GM18511 (cell line): ENCODE data around the gene SORL1-AS1.
A peak's percentile ranks its signal among the peaks of the same experiment; 100 is the strongest.

ENCODE experiments used
- ATAC-seq: cut with Tn5 transposase; IDR thresholded peaks from one replicate; pipeline ENCODE4 v1.9.1; 2021; ENCODE audit warnings: mild to moderate bottlenecking, moderate library complexity; ENCODE audit not compliant: unreplicated experiment

Gene SORL1-AS1

GRCh38 chr11:121453589-121454299 lies 977 bp upstream of the SORL1-AS1 start:
- no peak for ATAC-seq

GRCh38 chr11:121451986-121452608 lies 670 bp downstream of the SORL1-AS1 start, which contains the start of gene SORL1:
TSS of gene SORL1 (plus strand) at chr11:121452314. CDS start at chr11:121452332, 18 bp downstream.
- peak; percentile 62 for ATAC-seq

- ATAC-seq, result peak; percentile 10
Observed at GRCh38 chr11:121451178-121451985, 1.4 kb downstream of the SORL1-AS1 start.

- ATAC-seq, result no peak
Observed at GRCh38 chr11:121450401-121450800, 2.4 kb downstream of the SORL1-AS1 start.

- no peak for ATAC-seq
Observed at GRCh38 chr11:121449626-121450025, 3.1 kb downstream of the SORL1-AS1 start.

GRCh38 chr11:121449123-121449522 lies 3.6 kb downstream of the SORL1-AS1 start:
- ATAC-seq, result no peak

- ATAC-seq, result no peak
Observed at GRCh38 chr11:121448431-121448941, 4.3 kb downstream of the SORL1-AS1 start.

GRCh38 chr11:121448011-121448410 lies 4.8 kb downstream of the SORL1-AS1 start:
- no peak for ATAC-seq

- ATAC-seq, result peak; percentile 24
Observed at GRCh38 chr11:121446752-121447156, 6.0 kb downstream of the SORL1-AS1 start.

GRCh38 chr11:121445071-121445768 lies 7.5 kb downstream of the SORL1-AS1 start:
- ATAC-seq, result peak; percentile 6

GRCh38 chr11:121444526-121444925 lies 8.2 kb downstream of the SORL1-AS1 start:
- no peak for ATAC-seq

- ATAC-seq, result no peak
Observed at GRCh38 chr11:121443688-121444275, 9.0 kb downstream of the SORL1-AS1 start.

- ATAC-seq, result no peak
Observed at GRCh38 chr11:121441521-121441920, 11.2 kb downstream of the SORL1-AS1 start.

- ATAC-seq, result no peak
Observed at GRCh38 chr11:121439759-121440158, 13.0 kb downstream of the SORL1-AS1 start.

GRCh38 chr11:121439337-121439736 lies 13.4 kb downstream of the SORL1-AS1 start:
- no peak for ATAC-seq

- ATAC-seq, result no peak
Observed at GRCh38 chr11:121437686-121438078, 15.1 kb downstream of the SORL1-AS1 start.

GRCh38 chr11:121437018-121437685 lies 15.6 kb downstream of the SORL1-AS1 start:
- ATAC-seq, result no peak

- ATAC-seq, result no peak
Observed at GRCh38 chr11:121435551-121436511, 16.9 kb downstream of the SORL1-AS1 start.

GRCh38 chr11:121435132-121435531 lies 17.6 kb downstream of the SORL1-AS1 start:
- no peak for ATAC-seq
